VCaP (cell line): ENCODE data around the gene GJC1.

ENCODE experiments used
- H3K27ac ChIP-seq: fragments of 450-650 bp; 2 replicates; pipeline ENCODE4 v1.5.1; 2017
- CTCF ChIP-seq: fragments of 450-650 bp; conservative IDR thresholded peaks from 2 replicates; pipeline ENCODE4 v1.5.1; 2017; ENCODE audit warnings: mild to moderate bottlenecking, moderate library complexity

GJC1 gene

DNA sequence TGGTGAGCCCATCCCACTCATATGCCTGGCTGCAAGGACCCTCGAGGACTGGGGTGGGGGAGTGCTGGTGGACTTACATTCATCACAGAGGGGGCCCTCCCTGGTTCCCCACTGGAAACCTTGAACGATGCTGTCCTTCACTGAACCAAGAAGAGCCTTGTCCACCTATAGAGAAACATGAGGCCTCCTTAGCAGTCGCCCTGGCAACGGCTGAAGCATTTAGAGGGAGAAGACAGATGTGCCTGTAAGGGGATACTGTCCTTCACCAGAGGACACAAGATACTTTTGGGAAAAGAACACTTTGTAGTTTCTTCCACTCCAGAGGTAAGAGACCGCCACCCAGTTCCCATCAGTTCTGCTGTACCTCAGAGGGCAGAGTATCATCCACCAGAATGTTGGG is 24.1 kb upstream of the GJC1 start:
- TF ChIP-seq CTCF = no peak
- no peak overlapping the region for H3K27ac ChIP-seq

GRCh38 chr17:44850612-44851011 is 20.5 kb upstream of the GJC1 start:
- no peak overlapping the region for H3K27ac ChIP-seq
- no peak for TF ChIP-seq CTCF

GRCh38 chr17:44850025-44850424 is 19.9 kb upstream of the GJC1 start:
- TF ChIP-seq CTCF = no peak
- H3K27ac ChIP-seq = no peak overlapping the region

DNA sequence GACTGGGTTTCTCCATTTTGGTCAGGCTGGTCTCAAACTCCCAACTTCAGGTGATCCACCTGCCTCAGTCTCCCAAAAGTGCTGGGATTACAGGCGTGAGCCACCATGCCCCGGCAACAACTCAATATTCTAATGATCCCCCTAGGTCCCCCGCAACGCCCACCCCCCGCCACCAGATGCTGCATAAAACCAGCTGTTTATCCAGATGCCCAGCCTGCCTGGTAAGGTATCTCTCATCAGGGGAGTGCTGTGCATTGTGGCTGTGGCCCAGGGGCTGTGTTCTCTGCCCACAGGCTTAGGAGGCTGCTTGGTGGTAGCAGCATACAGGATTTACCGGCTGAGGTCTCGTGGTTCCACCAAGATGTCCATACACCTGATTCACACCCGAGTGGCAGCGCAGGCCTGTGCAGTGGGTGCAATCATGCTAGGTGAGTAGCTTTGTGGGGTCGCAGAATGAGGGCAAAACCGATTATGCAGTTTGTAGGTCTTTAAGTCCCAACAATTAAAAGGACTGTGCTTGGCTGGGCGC is 18.9 kb upstream of the GJC1 start:
- H3K27ac ChIP-seq = no peak overlapping the region
- no peak for TF ChIP-seq CTCF

DNA sequence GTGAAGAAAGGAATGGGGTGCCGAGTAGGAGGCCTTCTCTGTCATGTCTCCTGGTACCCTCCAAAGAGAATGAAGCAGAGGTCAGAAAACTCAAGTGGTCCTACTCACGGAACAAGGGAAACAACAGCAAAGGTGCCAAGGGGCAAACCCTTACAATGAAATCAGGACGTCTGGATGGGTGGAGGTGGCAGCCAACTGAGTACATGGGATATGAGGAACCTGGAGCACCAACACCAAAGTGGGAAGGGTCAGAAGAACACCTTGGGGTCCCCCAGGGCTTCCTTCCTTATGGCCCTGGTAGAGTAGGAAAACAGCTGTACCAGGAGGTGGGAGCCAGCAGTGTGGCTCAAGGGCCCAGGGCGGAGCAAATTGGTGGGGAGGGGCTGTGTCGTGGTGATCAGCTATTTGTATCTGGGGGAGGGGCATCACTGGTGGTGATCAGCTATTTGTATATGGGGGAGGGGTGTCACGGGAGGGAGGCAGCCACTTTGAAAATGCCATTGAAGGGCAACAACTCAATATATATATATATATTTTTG is 18.2 kb upstream of the GJC1 start:
- H3K27ac ChIP-seq = no peak overlapping the region
- TF ChIP-seq CTCF = no peak

DNA sequence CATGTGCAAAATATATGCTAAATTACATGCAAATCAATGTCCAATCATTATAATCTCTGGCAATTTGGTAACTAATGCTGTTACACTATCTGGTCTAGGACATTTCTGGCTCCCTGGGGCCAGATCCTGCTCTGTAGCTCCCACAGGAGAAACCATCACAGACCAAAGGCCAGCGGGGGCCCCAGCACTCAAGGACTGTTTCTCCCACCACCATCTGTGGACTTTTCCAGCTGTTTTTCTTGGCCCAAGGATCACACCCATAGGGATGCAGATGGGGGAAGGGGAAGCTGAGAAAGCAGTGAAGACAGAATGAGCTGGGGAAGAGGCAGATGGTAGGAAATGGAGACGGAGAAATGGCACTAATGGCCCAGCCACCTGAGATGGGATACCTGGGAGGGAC is 17.5 kb upstream of the GJC1 start, which contains the start of gene HIGD1B:
Gene HIGD1B (plus strand): TSS at position 298 of the 400 bp plus-strand sequence. CDS start 270 bp downstream, outside the sequence.
- no peak for TF ChIP-seq CTCF
- H3K27ac ChIP-seq = no peak within 1 kb of the TSS

DNA sequence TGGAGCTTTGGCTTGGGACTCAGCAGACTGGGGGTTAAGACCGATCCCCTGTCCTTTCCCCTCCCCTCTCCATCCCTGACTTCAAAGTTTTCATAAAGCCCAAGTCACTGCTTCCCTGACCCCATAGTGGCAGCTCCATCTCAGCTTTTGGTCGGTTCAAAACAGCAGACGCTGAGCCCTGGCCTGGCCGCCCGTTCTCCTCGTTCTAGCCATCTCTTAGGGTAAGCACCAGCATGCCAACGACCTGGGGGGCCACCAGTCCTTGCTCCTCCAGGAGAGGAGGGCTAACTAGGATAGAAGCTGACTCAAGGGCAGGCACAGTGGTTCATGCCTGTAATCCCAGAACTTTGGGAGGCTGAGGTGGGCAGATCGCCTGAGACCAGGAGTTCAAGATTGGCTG is 16.1 kb upstream of the GJC1 start:
- TF ChIP-seq CTCF = no peak
- H3K27ac ChIP-seq = no peak overlapping the region
